ENCODE data around the gene SLC9A8. TPM values are rescaled to one million over a fixed set of nuclear protein-coding genes. Genes with fewer than 3 reads are reported as not detected.
"Not testable (repeated sequence)": the region's sequence is repeated elsewhere in the genome, so short reads cannot be mapped to it uniquely, and the experiment has no call there.

The SLC9A8 gene
- total RNA-seq, 1 donor from 2014 or later: 6.6 TPM

DNA sequence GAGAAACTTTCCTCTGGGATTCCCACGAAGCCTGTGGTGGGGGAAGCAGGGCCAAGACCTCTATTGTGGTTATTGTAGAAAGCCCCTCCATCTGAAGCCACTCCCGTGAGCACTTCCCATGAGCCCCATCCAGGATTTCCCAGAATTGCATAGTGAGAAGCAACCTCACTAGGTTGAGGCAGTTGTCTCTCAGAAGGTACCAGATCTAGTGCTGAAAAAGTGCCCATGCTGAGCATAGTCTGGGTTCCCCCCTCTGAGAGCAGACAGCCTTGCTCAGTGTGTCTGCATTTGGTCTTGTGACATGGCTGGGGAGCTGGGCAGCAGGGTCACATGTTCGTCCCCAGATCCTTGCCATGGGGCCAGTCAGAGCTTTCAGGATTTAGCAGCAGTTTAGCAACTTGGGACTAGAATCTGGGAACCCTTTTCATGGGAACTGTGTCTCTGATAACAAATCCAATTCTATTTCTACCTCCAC lies 38.6 kb downstream of the SLC9A8 start:
- no peak for DNase-seq

DNA sequence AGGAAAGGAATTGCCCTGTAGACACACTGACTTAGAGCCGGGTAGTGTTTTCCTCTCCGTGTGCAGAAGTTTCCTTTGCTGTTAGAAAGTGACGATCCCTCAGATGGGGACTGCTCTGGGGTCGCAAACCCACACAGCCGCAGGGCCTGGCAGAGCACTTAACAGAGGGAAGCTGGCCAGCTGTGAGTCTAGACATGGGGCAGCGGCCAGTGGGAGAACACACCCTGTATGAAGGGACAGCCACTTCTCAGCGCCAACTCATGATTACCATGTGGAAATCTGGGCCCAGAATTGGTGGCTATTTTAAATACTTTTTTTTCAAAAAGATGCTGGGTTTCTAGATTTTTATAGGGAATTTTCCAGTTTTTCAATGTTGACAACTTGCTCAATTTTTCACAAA lies 39.4 kb downstream of the SLC9A8 start:
- no peak for DNase-seq

DNA sequence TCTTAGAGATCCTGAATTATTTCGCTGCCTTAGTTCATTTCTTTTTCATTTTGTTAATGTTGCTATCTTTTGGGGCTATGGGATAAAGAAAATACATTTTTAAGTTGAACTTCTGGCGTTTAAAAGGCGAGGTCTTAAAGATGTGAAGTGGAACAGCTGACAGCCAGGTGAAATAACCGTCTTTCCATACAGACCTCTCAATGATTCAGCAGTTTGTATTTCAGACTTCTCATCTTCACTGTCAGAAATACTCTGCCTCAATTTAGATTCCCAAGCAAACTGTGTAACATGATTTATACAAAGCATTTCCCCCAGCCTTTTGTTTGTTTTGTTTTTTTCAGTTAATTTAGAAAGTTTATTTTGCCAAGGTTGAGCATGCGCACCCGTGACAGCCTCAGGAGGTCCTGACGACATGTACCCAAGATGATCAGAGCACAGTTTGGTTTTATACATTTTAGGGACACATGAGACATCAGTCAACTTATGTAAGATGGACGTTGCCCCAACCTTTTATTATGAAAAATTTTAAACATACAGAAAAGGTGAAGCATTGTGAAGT lies 40.0 kb downstream of the SLC9A8 start:
- no peak for DNase-seq

DNA sequence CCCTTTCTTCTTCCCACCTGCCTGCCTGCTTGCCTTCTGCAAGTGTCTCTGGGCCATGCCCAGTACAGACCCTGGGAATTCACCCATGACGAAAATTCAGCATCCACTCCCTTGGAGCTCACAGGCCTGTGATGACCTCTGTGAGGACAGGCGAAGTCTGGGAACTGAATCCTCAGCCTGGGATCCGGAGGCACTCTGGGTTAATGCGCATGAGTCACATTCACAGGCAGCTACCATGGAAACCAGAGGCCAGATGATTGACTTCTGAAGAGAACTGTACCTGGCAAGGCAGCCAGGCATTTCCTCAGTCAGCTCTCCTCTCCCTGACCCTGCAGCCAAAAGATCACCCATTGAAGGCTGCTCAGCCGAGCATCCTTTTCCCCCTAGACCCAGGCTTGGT lies 41.0 kb downstream of the SLC9A8 start:
- peak; percentile 91 for DNase-seq

DNA sequence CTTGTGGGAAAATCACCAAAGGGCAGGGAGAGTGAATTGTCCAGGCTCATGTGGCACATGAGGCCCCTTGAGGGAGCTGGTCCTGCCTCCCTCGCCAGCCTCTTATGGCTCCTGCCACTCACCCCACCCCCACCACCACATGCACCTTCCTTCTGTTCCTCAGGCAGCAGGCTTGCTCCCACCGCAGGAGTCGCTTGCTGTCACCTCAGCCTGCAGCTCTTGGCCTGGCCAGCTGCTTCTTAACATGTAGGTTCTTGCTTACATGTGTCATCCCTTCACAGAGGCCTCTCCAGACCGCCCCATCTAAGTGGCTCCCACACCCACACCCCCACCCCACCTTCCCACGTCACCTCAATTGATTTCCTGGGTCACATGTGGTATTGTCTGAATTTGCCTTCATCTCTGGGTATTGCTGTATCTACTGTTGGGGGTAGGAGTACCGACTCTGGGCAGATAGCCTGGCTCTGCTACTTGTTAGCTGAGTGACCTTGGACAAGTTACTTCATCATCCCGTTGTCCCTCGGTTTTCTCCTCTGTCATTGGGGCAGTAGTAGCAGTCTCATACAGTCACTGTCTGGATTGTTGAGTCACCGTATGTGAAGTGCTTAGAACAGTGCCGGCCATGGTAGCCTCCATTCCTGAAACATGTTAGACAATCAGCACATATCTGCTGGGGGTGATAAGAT lies 41.7 kb downstream of the SLC9A8 start:
- no peak for DNase-seq

DNA sequence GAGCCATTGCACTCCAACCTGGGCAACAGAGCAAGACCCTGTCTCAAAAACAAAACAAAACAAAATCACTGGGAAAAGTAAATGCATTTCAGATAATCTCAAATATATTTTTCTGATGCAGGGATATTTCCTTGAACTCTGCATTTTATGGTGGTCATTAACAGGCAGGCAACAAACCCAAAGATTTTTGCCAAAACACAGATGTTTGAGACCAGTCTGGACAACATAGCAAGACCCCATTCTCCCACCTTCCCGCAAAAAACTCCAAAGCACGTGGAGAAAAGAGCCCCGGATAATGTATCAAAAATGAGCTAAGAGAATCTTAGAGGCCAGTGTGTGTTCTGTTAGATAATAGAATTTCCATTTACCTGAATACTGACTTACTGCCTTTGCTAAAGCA lies 44.3 kb downstream of the SLC9A8 start:
- DNase-seq: no peak

DNA sequence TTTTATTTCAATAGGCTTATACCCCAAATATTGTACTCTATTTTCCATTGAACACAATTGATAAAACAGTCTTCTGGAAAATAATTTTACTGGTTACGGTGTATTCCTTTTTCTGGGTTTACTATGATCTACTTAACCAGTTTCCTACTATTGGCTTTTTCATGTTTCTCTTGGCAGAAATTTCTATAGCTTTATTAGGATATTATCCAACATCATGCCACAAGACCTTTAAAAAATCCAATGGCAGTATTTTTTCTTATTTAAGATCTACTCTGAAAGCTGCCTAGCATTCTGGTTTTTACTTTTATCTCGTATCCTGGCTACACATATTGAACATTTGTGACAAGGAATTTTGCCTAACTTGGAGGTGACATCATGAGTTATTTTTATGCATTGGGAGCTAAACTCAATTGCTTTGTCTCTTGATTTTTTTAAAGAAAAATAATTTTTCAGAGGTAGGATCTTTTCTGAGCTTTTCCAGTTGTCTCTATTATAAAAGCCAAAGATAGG lies 45.5 kb downstream of the SLC9A8 start:
- DNase-seq: no peak

DNA sequence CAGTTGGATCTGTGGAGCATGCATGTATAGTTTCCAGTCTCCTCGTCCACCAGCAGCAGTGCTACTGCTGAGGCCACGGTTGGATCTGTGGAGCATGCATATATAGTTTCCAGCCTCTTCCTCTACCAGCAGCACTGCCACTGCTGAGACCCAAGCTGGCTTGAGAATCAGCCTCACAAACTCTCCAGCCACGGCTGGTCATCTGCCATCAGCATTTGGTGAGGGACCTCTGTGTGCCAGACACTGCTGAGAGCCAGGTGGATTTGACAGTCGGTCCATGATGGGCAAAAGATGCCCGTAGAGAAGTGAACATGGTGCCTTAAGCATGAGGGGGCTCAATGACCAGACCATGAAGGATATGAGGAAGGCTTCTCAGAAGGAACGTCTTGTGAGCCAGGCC lies 46.4 kb downstream of the SLC9A8 start:
- DNase-seq: no peak

DNA sequence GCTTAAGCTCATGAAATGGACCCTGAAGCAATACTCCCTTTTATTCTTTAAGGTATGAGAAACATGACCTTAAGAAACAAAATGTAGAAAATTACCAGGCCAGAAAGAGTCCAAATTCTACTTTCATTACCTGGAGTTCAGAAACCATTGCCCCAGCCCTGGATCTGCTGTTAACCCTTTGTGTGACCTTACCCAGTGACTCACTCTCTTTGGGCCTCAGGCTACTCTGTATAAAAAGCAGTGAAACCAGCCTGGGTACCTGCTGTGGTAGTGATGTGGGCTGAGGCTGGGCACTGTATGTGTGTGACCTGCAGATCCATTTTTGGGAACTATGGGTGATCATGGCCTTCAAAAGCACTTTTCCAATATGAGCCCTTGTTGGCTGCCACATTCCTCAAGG lies 47.2 kb downstream of the SLC9A8 start:
- DNase-seq: no peak

DNA sequence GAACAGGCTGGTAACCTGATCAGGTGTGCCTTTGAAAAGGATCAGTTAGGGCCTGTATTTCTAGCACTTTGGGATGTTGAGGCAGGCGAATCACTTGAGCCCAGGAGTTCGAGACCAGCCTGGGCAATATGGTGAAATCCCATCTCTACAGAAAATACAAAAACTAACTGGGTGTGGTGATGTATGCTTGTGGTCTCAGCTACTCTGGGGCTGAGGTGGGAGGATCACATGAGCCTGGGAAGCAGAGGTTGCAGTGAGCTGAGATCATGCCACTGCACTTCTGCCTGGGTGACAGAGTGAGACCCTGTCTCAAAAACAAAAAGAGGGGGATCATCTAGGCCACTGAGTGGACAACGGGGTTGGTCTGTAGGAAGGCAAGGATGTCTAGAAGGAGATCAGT lies 48.6 kb downstream of the SLC9A8 start:
- not testable (repeated sequence) for DNase-seq

DNA sequence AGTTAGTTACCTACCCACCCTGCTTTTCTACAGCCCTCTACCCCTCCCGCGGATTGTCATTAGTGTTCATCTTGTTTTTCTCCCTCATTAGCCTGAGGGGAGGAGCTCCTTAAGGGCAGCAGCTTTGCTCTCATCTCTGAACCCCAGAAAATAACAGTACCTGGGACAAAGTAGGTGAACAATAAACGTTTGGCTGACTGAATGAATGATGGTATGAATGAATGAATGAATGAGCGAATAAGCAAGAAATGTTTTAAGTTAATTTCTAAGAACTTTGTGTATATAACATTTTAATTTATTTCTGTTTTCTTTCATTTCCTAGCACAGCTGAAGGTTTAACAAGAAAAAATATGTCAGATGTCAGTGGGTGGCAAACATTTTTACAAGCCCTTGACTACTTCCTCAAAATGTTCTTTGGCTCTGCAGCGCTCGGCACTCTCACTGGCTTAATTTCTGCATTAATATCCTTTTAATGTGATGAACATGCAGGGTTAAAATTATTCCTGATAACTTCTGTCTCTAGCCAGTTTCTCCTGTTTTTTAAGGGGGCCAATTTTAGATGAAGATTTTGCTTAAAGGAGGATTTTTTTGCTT lies 50.1 kb downstream of the SLC9A8 start:
- no peak for DNase-seq

DNA sequence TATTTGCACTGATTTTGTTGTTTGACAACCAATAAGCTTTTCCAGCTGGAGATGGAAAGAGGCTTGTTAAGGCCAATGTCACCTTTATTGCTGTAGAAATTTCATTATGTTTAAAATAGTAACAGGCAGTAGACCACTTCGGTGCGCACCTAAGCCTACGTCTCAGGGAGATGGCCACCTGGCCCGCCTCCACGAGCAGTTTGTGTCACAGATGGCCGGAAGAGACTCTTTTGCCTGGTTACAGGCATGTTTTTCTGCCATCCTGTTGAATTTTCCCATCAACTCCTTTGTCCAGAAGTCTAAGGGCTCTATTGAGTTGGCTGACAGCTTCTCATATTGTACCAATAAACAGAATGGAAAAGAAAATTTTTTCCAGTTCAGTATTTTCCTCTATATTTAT lies 51.0 kb downstream of the SLC9A8 start:
- no peak for DNase-seq

DNA sequence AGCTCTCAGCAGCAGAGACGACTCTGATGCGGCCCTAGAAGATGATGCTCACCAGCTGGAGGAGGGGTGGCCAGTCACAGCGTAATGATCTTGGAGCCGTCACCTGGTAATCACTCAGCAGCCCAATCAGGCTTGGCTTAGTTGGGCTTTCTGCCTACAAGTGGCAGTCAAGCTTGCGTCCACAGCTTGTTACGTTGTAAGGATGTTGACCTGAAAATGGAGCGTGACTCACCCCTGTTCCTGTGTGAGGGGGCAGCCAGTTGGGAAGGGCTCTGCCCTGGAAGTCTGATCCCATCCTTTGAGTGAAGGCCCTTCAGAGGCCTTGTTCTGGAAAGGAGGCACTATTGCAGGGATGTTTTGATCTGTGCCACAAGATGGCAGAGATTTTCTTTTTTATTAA lies 52.9 kb downstream of the SLC9A8 start:
- DNase-seq: peak; percentile 56

DNA sequence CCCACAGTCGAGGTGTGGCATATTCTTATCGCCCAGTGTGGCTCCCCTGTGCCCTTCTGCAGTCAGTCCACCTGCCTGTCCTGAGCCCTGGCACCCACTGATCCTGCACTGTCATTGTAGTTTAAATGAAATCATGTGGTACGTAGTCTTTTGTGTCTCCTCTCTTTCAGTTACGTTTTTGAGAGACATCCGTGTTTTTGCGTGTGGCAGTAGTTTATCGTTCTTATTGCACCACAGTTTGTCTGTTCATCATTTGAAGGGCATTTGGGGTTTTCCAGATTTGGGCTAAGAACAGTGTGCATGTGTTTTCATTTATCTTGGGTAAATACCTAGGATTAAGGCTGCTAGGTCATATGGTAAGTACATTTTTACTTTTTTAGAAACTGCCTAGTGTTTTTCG lies 53.4 kb downstream of the SLC9A8 start:
- no peak for DNase-seq

DNA sequence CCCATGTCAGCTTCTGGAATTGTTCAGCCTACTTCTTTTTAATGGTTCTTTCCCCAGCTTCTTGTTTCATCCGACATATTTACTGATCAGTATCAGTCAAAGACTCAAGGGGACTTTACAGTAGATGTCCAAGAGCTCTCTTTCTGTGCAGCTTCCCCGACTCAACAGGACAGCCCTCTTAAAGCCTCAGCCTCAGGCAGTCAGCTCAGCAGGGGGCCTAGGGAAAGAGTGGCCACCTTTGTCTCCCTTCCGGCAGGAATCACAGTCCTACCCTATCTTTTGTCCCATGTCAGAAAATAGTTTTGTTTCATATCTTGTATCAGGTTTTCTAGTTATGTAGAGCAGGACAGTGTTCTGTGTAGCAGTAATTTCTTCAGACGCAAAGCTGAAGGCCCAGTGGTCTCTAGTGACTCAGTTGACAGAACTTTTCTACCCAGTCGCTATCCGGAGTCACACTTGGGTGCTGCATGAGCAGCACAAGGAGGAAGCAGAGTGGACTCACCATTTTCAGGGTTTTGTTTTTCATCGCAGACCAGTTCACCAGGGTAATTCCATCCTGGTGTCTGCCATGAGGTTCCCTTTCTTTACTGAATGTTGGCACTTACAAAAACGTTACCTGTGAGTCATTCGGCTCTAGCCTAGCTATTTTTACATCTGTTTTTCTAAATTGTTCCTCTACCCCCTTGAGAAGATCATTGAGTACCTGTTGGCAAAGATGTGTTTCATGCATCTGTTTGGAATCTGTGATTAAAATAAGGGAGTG lies 55.0 kb downstream of the SLC9A8 start:
- no peak for DNase-seq

DNA sequence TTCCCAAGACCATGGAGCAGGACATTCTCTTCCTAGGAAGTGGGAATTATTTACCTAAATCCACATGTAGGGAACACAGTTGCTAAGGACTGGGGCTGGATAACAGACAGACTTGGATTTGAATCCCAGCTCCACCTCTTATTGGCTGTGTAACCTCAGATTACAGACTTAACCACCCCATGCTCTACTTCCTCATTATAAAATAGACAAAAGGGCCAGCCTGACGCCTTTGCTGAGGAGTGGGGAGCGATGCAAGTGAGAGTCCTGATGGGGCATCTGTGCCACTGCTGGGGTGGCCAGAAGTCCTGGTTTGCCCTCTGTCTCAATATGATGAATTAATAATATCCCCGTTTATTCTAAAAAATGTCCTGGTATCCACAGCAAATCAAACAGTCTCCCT lies 55.9 kb downstream of the SLC9A8 start:
- DNase-seq: no peak

DNA sequence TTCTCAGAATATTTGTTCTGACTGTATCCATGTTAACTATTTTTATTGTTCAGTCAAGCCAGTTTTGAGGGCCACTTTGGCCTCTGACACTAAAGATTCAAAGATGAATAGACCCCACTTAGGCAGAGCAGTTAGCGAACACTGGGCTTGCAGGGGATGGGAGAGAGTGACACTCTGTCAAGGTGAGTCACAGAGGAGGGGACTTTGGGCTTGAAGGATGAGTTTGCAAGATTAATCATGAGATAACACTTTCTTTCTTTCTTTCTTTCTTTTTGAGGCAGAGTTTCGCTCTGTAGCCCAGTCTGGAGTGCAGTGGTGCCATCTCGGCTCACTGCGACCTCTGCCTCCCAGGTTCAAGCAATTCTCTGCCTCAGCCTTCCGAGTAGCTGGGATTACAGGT lies 56.3 kb downstream of the SLC9A8 start:
- no peak for DNase-seq

DNA sequence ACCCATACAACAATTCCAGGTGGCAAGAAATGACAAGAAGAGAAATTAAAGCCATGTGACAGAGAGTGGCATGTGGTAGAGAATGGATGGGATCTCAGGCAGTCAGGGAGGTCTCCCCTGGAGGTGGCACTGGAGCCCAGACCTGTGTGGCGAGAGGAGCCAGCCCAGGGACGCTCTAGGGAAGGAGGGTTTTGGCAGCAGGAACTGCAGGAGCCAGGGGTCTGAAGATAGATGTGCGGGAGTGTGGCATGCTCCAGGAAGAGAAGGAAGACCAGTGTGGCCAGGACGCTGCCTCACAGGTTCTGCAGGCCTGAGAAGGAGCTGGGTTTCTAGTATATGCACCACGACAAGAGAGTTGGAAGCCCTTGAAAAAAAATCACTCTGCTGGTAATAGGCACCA lies 57.6 kb downstream of the SLC9A8 start:
- no peak for DNase-seq

DNA sequence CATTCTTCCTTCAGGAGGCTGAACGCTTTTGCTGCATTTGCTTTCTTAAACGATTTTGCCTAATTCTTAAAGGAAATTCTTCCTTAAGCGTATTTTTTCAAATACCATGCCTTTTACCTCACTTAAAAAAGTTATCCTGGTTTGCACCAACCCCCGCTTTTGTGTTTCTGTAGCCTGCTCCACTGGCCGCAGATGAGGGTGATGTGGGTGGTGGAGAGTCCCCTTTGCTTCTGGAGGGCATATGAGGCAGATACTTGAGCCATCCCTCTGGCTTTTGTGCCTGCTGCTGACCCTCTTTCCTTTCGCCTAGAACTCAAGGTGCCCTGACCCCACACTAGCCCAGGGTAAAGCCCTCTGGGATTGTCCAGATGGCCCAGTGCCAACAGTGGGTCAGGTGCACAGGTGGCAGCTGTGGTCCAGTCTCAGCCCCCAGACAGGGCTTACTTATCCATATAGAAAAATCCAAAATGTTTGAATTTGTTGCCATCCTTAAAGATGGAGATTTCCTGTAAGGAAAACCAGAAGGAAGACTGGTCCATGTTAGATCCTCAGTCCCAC lies 58.8 kb downstream of the SLC9A8 start:
- DNase-seq: no peak

DNA sequence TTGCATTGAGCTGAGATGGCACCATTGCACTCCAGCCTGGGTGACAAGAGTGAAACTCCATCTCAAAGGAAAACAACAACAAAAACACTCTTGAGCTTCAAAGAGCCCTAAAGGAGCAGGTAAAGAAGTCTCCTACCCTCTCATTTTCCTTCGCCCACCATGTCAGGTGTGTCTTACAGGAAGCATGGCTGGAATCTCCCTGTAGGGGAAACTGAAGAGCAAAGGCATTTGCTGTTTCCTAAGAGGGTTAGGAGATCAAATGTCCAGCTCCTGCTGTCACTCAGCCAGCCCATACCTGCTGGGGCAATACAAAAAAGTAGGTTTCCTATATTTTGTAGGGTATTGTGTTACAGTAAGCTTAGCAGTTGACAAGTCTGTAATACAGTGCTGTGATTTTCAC lies 59.4 kb downstream of the SLC9A8 start:
- no peak for DNase-seq

DNA sequence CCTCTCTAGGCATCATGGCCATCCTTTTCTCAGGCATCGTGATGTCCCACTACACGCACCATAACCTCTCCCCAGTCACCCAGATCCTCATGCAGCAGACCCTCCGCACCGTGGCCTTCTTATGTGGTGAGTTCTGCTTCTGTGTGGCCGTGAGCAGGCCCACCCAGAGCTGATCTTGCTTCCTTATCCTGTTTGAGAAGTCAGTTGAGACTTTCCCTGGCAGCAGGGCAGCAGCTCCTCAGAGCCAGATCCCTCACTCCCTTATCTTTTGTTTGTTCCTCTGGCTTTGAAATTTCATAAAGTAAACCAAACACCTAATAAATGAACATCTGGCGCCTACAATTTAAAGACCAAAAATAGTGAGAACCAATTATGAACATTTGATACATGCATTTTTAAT lies 62.1 kb downstream of the SLC9A8 start:
- DNase-seq: no peak

DNA sequence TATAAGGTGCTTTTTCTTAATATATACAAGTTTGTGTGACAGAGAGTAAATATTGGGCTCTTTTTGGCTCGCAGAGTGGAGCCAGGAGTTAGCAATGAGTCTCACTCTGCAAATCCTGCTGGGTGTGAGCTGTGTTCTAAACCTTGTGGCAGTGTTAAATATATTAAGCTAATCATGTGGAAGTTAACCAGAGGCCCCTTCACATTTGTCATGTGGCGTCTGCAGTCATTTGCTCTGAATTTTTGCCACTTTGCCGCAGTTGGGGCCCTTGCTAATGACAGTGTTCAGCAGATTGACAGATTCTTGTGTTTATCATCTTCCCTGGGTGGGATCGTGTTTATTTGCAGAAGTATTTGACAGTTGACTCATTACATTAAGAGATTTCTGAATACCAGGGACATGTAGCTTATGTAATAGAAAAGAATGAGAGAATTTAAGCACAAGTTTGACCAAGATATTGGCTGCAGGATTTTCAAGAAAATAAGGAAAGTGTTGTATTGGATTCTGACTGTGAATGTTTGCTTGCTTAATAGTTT lies 64.8 kb downstream of the SLC9A8 start:
- DNase-seq: no peak

DNA sequence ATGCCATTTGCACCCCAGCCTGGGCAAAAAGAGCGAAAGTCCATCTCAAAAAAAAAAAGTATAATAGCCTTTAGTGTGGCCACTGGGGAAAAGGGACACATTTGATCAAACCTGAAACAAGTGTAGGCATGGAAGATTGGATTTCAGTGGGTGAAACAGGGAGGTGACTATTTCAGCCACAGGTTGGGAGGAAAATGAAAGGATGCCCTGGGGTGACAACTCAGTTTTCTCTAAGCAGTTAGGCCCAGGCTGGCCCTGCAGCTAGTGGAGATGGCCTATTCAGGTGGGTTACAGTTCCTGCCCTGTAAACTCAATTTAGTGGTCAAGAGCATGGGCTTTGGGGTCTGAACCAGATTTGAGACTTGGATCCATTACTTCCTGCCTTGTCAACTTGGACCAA lies 66.3 kb downstream of the SLC9A8 start:
- DNase-seq: no peak

Data from dermis blood vessel endothelial cell (primary cell).